ENCODE results near the gene NFKBIE. TPM values are rescaled to one million over a fixed set of nuclear protein-coding genes. Genes with fewer than 3 reads are reported as not detected.

Gene NFKBIE
- polyA plus RNA-seq, 1 donor from 2014 or later = 16.8 TPM

DNA sequence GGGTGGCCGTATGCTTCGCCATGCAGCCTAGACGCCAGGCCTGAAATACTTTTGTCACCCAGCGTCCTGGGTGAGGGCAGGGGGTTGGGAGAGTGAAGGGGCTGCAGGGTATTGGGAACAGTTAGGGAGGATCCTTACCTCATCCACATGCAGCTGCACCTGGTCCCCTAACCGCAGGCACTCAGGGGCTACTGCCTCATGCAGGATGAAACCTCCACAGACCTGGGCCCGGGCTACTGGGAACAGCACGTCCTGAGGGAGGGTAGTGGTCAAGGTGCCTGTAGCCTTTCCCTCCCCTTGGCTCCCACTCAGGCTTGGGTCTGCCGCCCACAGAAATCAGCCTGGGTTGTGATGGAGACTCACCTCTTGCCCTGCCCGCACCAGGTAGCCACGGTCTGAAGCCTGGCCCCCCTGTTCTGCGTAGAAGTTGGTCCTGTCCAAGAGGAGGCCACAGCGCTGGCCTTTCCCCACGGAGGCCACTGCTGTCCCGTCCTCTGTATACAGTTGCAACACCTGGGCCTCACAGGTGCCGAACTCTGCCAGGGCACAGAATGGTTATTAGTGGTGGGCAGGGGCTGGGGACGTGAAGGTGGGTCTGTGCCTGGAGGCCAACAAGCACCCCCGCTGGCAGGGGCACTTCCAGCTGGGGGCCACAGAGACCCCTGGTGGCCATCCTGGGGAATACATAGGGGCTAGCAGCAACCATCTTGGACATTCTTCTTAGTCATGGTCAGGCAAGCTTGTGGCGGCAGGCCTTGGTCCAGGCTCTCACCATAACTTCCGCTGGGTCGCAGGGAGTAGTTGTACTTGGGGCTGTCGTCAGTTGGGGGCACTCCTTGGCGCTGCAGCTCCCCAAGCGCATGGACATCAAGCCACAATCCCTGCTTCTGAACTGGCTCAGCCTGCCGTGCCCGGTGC lies 39.2 kb upstream of the NFKBIE start:
- H3F3A ChIP-seq (ENCODE audit: insufficient read depth, low read length, poor library complexity, severe bottlenecking) = no peaks in the 10 kb centered on the region
- TF ChIP-seq TAF1 (IDR thresholded peaks at IDR 0.05; ENCODE audit: low read depth) = no peak
- TF ChIP-seq MXI1 (conservative IDR thresholded peaks at IDR 0.05; ENCODE audit: poor library complexity, severe bottlenecking) = no peak
- TF ChIP-seq, protein P1, sequence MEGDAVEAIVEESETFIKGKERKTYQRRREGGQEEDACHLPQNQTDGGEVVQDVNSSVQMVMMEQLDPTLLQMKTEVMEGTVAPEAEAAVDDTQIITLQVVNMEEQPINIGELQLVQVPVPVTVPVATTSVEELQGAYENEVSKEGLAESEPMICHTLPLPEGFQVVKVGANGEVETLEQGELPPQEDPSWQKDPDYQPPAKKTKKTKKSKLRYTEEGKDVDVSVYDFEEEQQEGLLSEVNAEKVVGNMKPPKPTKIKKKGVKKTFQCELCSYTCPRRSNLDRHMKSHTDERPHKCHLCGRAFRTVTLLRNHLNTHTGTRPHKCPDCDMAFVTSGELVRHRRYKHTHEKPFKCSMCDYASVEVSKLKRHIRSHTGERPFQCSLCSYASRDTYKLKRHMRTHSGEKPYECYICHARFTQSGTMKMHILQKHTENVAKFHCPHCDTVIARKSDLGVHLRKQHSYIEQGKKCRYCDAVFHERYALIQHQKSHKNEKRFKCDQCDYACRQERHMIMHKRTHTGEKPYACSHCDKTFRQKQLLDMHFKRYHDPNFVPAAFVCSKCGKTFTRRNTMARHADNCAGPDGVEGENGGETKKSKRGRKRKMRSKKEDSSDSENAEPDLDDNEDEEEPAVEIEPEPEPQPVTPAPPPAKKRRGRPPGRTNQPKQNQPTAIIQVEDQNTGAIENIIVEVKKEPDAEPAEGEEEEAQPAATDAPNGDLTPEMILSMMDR (IDR thresholded peaks at IDR 0.05; ENCODE audit: poor library complexity, severe bottlenecking) = peak; percentile 73
- peak; percentile 55 for TF ChIP-seq RAD21 (conservative IDR thresholded peaks at IDR 0.05)
- TF ChIP-seq SMC3 (conservative IDR thresholded peaks at IDR 0.05; ENCODE audit: poor library complexity) = peak; percentile 73
- H4K20me1 ChIP-seq (ENCODE audit: insufficient read depth) = no peaks in the 10 kb centered on the region
- no peaks in the 10 kb centered on the region for H3K9me3 ChIP-seq (ENCODE audit: low read length)
- no peak overlapping the region for H3K27ac ChIP-seq (ENCODE audit: low read length)
- H3K36me3 ChIP-seq (ENCODE audit: insufficient read depth, low read length) = peaks cover 4% of the 10 kb centered on the region
- no peaks in the 10 kb centered on the region for H3K27me3 ChIP-seq (ENCODE audit: insufficient read depth, low read depth, low read length)
- no peaks in the 10 kb centered on the region for H3K9me2 ChIP-seq (ENCODE audit: insufficient read depth, low read length)
- no peak overlapping the region for H3K4me2 ChIP-seq (ENCODE audit: low read length)
- no peak overlapping the region for H3K9ac ChIP-seq (ENCODE audit: low read length)
- H3K79me2 ChIP-seq (replicated peaks; ENCODE audit: insufficient read depth, low read length) = no peaks in the 10 kb centered on the region
- H3K4me3 ChIP-seq (ENCODE audit: low read length) = no peak overlapping the region
- no peak overlapping the region for H2AFZ ChIP-seq (ENCODE audit: low read depth, low read length)

DNA sequence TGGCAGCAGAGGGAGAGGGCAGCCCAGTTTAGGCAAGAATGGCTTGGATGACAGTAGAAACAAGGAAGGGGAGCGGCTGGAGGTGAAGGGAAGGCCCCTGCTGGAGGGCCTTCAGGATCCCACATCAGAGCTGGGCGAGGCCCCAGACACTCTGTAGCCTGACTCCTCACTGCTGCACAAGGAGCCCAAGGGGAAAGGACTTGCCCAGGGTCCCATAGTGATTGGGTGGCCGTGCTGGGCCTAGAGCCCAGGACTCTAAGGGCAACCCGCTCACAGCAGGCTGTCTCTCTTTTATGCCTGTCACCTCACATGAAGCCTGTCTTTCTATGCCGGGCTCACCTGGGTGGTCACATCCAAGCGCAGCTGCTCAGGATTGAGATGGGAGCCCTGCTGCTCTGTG lies 38.5 kb upstream of the NFKBIE start:
- H3K36me3 ChIP-seq (ENCODE audit: insufficient read depth, low read length) = peaks cover under 1% of the 10 kb centered on the region
- H3K4me2 ChIP-seq (ENCODE audit: low read length) = no peak overlapping the region
- H4K20me1 ChIP-seq (ENCODE audit: insufficient read depth) = no peaks in the 10 kb centered on the region
- no peak for TF ChIP-seq POLR2AphosphoS5 (IDR thresholded peaks at IDR 0.05)
- no peak for TF ChIP-seq MXI1 (conservative IDR thresholded peaks at IDR 0.05; ENCODE audit: poor library complexity, severe bottlenecking)
- no peak for TF ChIP-seq RAD21 (conservative IDR thresholded peaks at IDR 0.05)
- no peak for TF ChIP-seq EP300 (conservative IDR thresholded peaks at IDR 0.05; ENCODE audit: poor library complexity, severe bottlenecking)
- TF ChIP-seq EZH2 (IDR thresholded peaks at IDR 0.05; ENCODE audit: borderline replicate concordance, insufficient read depth, low read length, poor library complexity, severe bottlenecking) = no peak
- TF ChIP-seq TAF1 (IDR thresholded peaks at IDR 0.05; ENCODE audit: low read depth) = no peak
- TF ChIP-seq SMC3 (conservative IDR thresholded peaks at IDR 0.05; ENCODE audit: poor library complexity) = no peak
- TF ChIP-seq, protein P2, sequence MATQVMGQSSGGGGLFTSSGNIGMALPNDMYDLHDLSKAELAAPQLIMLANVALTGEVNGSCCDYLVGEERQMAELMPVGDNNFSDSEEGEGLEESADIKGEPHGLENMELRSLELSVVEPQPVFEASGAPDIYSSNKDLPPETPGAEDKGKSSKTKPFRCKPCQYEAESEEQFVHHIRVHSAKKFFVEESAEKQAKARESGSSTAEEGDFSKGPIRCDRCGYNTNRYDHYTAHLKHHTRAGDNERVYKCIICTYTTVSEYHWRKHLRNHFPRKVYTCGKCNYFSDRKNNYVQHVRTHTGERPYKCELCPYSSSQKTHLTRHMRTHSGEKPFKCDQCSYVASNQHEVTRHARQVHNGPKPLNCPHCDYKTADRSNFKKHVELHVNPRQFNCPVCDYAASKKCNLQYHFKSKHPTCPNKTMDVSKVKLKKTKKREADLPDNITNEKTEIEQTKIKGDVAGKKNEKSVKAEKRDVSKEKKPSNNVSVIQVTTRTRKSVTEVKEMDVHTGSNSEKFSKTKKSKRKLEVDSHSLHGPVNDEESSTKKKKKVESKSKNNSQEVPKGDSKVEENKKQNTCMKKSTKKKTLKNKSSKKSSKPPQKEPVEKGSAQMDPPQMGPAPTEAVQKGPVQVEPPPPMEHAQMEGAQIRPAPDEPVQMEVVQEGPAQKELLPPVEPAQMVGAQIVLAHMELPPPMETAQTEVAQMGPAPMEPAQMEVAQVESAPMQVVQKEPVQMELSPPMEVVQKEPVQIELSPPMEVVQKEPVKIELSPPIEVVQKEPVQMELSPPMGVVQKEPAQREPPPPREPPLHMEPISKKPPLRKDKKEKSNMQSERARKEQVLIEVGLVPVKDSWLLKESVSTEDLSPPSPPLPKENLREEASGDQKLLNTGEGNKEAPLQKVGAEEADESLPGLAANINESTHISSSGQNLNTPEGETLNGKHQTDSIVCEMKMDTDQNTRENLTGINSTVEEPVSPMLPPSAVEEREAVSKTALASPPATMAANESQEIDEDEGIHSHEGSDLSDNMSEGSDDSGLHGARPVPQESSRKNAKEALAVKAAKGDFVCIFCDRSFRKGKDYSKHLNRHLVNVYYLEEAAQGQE (IDR thresholded peaks at IDR 0.05; ENCODE audit: borderline replicate concordance) = no peak
- H2AFZ ChIP-seq (ENCODE audit: low read depth, low read length) = no peak overlapping the region
- no peaks in the 10 kb centered on the region for H3K27me3 ChIP-seq (ENCODE audit: insufficient read depth, low read depth, low read length)
- no peak overlapping the region for H3K27ac ChIP-seq (ENCODE audit: low read length)
- H3K9me2 ChIP-seq (ENCODE audit: insufficient read depth, low read length) = no peaks in the 10 kb centered on the region
- no peak overlapping the region for H3K9ac ChIP-seq (ENCODE audit: low read length)
- no peaks in the 10 kb centered on the region for H3K79me2 ChIP-seq (replicated peaks; ENCODE audit: insufficient read depth, low read length)
- H3K4me3 ChIP-seq (ENCODE audit: low read length) = no peak overlapping the region
- no peaks in the 10 kb centered on the region for H3F3A ChIP-seq (ENCODE audit: insufficient read depth, low read length, poor library complexity, severe bottlenecking)
- no peaks in the 10 kb centered on the region for H3K9me3 ChIP-seq (ENCODE audit: low read length)
